B cell (primary cell): Measurements from ENCODE around the gene PRKACA. TPM values are rescaled to one million over a fixed set of nuclear protein-coding genes. Genes with fewer than 3 reads are reported as not detected.

Experiments used
- ATAC-seq: fragments of 200-7000 bp; cut with Tn5 transposase; one replicate; pipeline ENCODE4 v1.10.0; 2021; ENCODE audit warnings: low read depth, mild to moderate bottlenecking, moderate number of reproducible peaks, moderate library complexity
- CTCF ChIA-PET: fragments of 350-600 bp; sonication (Branson Sonifier 250); formaldehyde crosslinking; loops from one replicate; lab custom pipeline; 2021; ENCODE audit warnings: antibody characterized with exemption, inconsistent platforms; lab: Charles Lee
- POLR2A ChIA-PET: fragments of 350-600 bp; sonication (Branson Sonifier 250); formaldehyde crosslinking; loops from one replicate; lab custom pipeline; 2021; ENCODE audit warnings: antibody characterized with exemption; lab: Charles Lee
- DNase-seq: peaks from one replicate; pipeline ENCODE4 v3.0.0; 2013
- H2AFZ ChIP-seq: 2 replicates; pipeline ENCODE4 v1.6.1; 2012; ENCODE audit warnings: mild to moderate bottlenecking, low read depth, low read length; ENCODE audit not compliant: insufficient read depth, poor library complexity, severe bottlenecking
- H3K27ac ChIP-seq, 2 donors: 1 replicate in 1 of 2; 2 replicates in 1 of 2; pipeline ENCODE4 v1.5.1; 2012 to 2013; ENCODE audit warnings: low read length in 2 of 2, mild to moderate bottlenecking in 2 of 2, moderate library complexity in 1 of 2
- H3K27me3 ChIP-seq, 4 experiments: fragments of 200-600 bp in 1 of 4; sonication (generic) in 1 of 4; replicated peaks in 1 of 4; 1 replicate in 2 of 4; 2 replicates in 2 of 4; pipeline versions ENCODE4 v1.6.1 to v1.7.0; 2013 to 2016; ENCODE audit warnings: low read length in 3 of 4, mild to moderate bottlenecking in 2 of 4, mixed read lengths in 1 of 4, moderate library complexity in 1 of 4; ENCODE audit not compliant: insufficient read depth in 4 of 4, control insufficient read depth in 3 of 4; ENCODE audit errors: control extremely low read depth in 1 of 4
- H3K36me3 ChIP-seq, 2 experiments: replicated peaks in 1 of 2; 1 replicate in 1 of 2; 2 replicates in 1 of 2; pipeline versions ENCODE4 v1.6.1 to v1.7.1; 2013; ENCODE audit warnings: low read length in 1 of 2; ENCODE audit not compliant: insufficient read depth in 2 of 2, control insufficient read depth in 1 of 2; ENCODE audit errors: control extremely low read depth in 1 of 2, extremely low read depth in 1 of 2
- H3K4me1 ChIP-seq, 2 donors: fragments of 200-600 bp in 1 of 2; sonication (generic) in 1 of 2; 1 replicate in 1 of 2; 2 replicates in 1 of 2; pipeline versions ENCODE4 v1.5.1 to v1.6.1; 2013 to 2017; ENCODE audit warnings: low read length in 2 of 2; ENCODE audit not compliant: control insufficient read depth in 2 of 2, insufficient read depth in 2 of 2
- H3K4me2 ChIP-seq: replicated peaks from 2 replicates; pipeline ENCODE3; 2012; ENCODE audit warnings: mild to moderate bottlenecking, low read depth, low read length; ENCODE audit not compliant: poor library complexity, severe bottlenecking
- H3K4me3 ChIP-seq, 5 experiments: fragments of 200-600 bp in 1 of 5; sonication (generic) in 1 of 5; 1 replicate in 3 of 5; 2 replicates in 2 of 5; pipeline versions ENCODE4 v1.5.1 to v1.7.0; 2011 to 2016; ENCODE audit warnings: low read length in 4 of 5, mild to moderate bottlenecking in 4 of 5, low read depth in 2 of 5, control low read depth in 1 of 5, moderate library complexity in 1 of 5; ENCODE audit not compliant: insufficient read depth in 1 of 5; ENCODE audit errors: control extremely low read depth in 1 of 5, extremely low read depth in 1 of 5
- H3K79me2 ChIP-seq: fragments of 200-600 bp; sonication (generic); one replicate; pipeline ENCODE4 v1.6.0; 2016; ENCODE audit warnings: low read length; ENCODE audit not compliant: control insufficient read depth, insufficient read depth
- H3K9ac ChIP-seq: fragments of 200-600 bp; sonication (generic); 2 replicates; pipeline ENCODE4 v1.6.1; 2017; ENCODE audit warnings: mild to moderate bottlenecking, low read length, moderate library complexity
- H3K9me3 ChIP-seq, 3 donors: one replicate each; pipeline versions ENCODE4 v1.6.1 to v1.7.1; 2013; ENCODE audit warnings: low read length in 2 of 3; ENCODE audit not compliant: control insufficient read depth in 2 of 3, insufficient read depth in 1 of 3; ENCODE audit errors: control extremely low read depth in 1 of 3
- H4K20me1 ChIP-seq: 2 replicates; pipeline ENCODE4 v1.6.0; 2012; ENCODE audit warnings: mild to moderate bottlenecking, low read length; ENCODE audit not compliant: insufficient read depth, control insufficient read depth, poor library complexity, severe bottlenecking
- H3K27ac Mint-ChIP-seq: one replicate; pipeline ENCODE4 v1.8.0; 2021; ENCODE audit warnings: mixed read lengths
- H3K27me3 Mint-ChIP-seq: one replicate; pipeline ENCODE4 v1.8.0; 2021; ENCODE audit warnings: mixed read lengths
- H3K4me1 Mint-ChIP-seq: one replicate; pipeline ENCODE4 v1.8.0; 2021; ENCODE audit warnings: mixed read lengths
- H3K4me3 Mint-ChIP-seq: one replicate; pipeline ENCODE4 v1.8.0; 2021; ENCODE audit warnings: mixed read lengths
- H3K9me3 Mint-ChIP-seq: one replicate; pipeline ENCODE4 v1.8.0; 2022; ENCODE audit warnings: mixed read lengths; ENCODE audit not compliant: insufficient read depth
- EZH2 ChIP-seq: IDR thresholded peaks from 2 replicates; pipeline ENCODE4 v1.6.1; 2012; ENCODE audit warnings: borderline replicate concordance, low read depth, mild to moderate bottlenecking, moderate library complexity, low read length; ENCODE audit not compliant: insufficient read depth, poor library complexity, severe bottlenecking
- WGBS: methylation state at CpG from one replicate; pipeline ENCODE4 v1.1.5; 2013; ENCODE audit warnings: missing lambda C conversion rate; ENCODE audit not compliant: insufficient coverage; 5-methylcytosine and 5-hydroxymethylcytosine counted together
- intact Hi-C: fragments of 100-400 bp; cut with micrococcal nuclease; formaldehyde crosslinking; loops from one replicate; pipeline ENCODE4 v1.10.0; 2022
- polyA plus RNA-seq: library from polyadenylated mRNA; depleted of rRNA; stranded (reverse); fragments of >200 nt; gene quantifications from 2 replicates; pipeline ENCODE4 v1.2.3, GENCODE V29; 2012
- total RNA-seq, 2 donors: library from RNA; stranded (reverse); fragments of 120-200 nt in 1 of 2; gene quantifications; 1 replicate in 1 of 2; 2 replicates in 1 of 2; pipeline versions ENCODE4 v1.2.3 to v1.2.4, GENCODE V29; 2013 to 2022
- TF ChIP-seq, protein P1 (sequence below): fragments of 200-600 bp; IDR thresholded peaks from one replicate; pipeline ENCODE4 v1.8.0; 2022; ENCODE audit warnings: antibody characterized with exemption, mild to moderate bottlenecking

PRKACA gene
- total and polyA plus RNA-seq, 2 donors (not counting 1 experiment from before 2014, with no cell fraction given) = 36.8 to 43.0 TPM

DNA sequence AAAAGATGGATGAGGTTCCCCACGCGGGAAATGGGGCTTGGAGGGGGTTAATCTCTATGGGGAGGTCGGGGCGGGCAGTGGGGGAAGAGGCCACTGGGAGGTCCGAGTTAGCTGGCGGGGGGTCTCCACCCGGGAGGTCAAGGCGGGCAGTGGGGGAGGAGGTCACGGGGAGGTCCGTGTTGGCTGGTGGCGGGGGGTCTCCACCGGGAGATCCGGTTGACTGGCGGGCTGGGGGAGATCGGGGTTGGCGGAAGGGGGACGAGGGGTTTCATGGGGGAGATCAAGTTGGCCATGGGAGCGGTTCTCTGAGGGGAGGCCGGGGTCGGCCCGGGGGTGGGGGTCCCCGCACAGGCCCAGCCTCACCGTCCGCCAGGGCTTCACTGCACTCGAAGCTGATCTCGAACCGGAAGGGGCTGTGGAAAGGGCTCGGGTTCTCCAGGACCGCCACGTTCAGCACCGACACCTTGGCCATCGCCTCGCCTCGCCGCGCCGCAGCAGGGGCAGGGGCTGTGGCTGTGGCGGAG, 18.5 kb upstream of the PRKACA start:
- peaks cover 18% of the 10 kb centered on the region for H3K4me1 Mint-ChIP-seq
- POLR2A ChIA-PET = interaction anchor here (0.6 to 1.5 kb wide), 13 partner anchors 10 to 344 kb away, joined by 3 to 6 read pairs (median 3); partner anchors contain the start of genes PRKACA and RFX1
- ATAC-seq (no peak), DNase-seq (no peak)
- CTCF ChIA-PET = interaction anchor here (0.6 to 5.3 kb wide), 38 partner anchors 10 to 554 kb away, joined by 3 to 51 read pairs (median 4); partner anchors contain the start of genes DNAJB1, IL27RA, MISP3 and PRKACA
- peak overlapping the region; percentile 21 to 77 (median 69) for H3K4me3 ChIP-seq
- peak overlapping the region; percentile 92 for H3K27ac Mint-ChIP-seq
- no peaks in the 10 kb centered on the region for H3K9me3 Mint-ChIP-seq
- H3K9ac ChIP-seq = peak overlapping the region; percentile 91
- H3K4me2 ChIP-seq = peak overlapping the region; percentile 94
- no peaks in the 10 kb centered on the region for H3K27me3 Mint-ChIP-seq
- TF ChIP-seq, protein P1, sequence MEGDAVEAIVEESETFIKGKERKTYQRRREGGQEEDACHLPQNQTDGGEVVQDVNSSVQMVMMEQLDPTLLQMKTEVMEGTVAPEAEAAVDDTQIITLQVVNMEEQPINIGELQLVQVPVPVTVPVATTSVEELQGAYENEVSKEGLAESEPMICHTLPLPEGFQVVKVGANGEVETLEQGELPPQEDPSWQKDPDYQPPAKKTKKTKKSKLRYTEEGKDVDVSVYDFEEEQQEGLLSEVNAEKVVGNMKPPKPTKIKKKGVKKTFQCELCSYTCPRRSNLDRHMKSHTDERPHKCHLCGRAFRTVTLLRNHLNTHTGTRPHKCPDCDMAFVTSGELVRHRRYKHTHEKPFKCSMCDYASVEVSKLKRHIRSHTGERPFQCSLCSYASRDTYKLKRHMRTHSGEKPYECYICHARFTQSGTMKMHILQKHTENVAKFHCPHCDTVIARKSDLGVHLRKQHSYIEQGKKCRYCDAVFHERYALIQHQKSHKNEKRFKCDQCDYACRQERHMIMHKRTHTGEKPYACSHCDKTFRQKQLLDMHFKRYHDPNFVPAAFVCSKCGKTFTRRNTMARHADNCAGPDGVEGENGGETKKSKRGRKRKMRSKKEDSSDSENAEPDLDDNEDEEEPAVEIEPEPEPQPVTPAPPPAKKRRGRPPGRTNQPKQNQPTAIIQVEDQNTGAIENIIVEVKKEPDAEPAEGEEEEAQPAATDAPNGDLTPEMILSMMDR = no peak
- no peak for TF ChIP-seq EZH2
- peak overlapping the region; percentile 88 for H2AFZ ChIP-seq
- peaks cover 9 to 23% of the 10 kb centered on the region in 2 donors for H3K4me1 ChIP-seq
- no peaks in the 10 kb centered on the region for H3K27me3 ChIP-seq
- H3K27ac ChIP-seq = peak overlapping the region; percentile 54 to 79
- 1% methylated on average over 38 of the region's 38 CpGs for WGBS
- no peaks in the 10 kb centered on the region for H4K20me1 ChIP-seq
- H3K36me3 ChIP-seq = no peaks in the 10 kb centered on the region
- peaks cover 36% of the 10 kb centered on the region for H3K79me2 ChIP-seq
- intact Hi-C loops = loop anchor here (1.0 to 5.0 kb wide), 13 partner anchors 19 to 985 kb away; partner anchors contain the start of genes ADGRL1, IER2, PRKACA and SAMD1
- H3K9me3 ChIP-seq = no peaks in the 10 kb centered on the region
- peak overlapping the region; percentile 88 for H3K4me3 Mint-ChIP-seq

DNA sequence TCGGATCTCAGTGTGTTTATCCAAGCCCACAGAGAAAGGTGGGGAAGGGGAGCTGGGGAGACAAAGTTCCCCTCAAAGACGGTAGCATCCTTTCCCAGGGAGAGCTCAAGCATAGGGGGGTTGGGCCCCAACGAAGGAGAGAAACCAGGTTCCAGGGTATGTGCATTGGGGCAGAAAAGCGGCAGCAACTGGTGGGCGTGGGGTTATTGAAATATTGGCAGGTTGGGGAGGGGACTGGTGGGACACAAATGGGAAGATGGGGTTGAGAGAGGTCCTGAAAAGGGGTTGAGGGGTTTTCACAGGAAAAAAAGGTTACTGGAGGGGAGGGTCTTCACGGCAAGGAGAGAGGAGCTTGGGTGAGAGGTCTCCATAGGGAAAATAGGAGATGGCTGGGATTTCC, 17.8 kb upstream of the PRKACA start:
- ATAC-seq (no peak), DNase-seq (no peak)
- H3K9me3 Mint-ChIP-seq = no peaks in the 10 kb centered on the region
- ChIA-PET POLR2A (interaction anchor here (0.6 to 0.8 kb wide), 4 partner anchors 31 to 276 kb away, joined by 3 to 6 read pairs (median 4); no protein-coding TSS in a partner anchor), CTCF (interaction anchor here (0.6 to 5.3 kb wide), 9 partner anchors 32 to 438 kb away, joined by 3 to 51 read pairs (median 6); partner anchors contain the start of gene MISP3)
- Histone ChIP-seq H3K36me3 (no peaks in the 10 kb centered on the region), H3K4me3 (peak overlapping the region in 1 of 5 experiments; percentile 73), H3K4me2 (peak overlapping the region; percentile 94), H3K9me3 (no peaks in the 10 kb centered on the region), H3K79me2 (peaks cover 34% of the 10 kb centered on the region), H2AFZ (peak overlapping the region; percentile 88), H3K9ac (no peak overlapping the region), H3K27me3 (no peaks in the 10 kb centered on the region), H3K27ac (no peak overlapping the region), H3K4me1 (peaks cover 9 to 23% of the 10 kb centered on the region in 2 donors), H4K20me1 (no peaks in the 10 kb centered on the region)
- intact Hi-C loops = loop anchor here (5.0 kb wide), 1 partner anchor 232 kb away; no protein-coding TSS in a partner anchor
- no peak for TF ChIP-seq EZH2
- TF ChIP-seq, protein P1 = no peak
- peak overlapping the region; percentile 81 for H3K4me3 Mint-ChIP-seq
- no peaks in the 10 kb centered on the region for H3K27me3 Mint-ChIP-seq
- H3K27ac Mint-ChIP-seq = peak overlapping the region; percentile 65
- WGBS = 40% methylated on average over 6 of the region's 6 CpGs
- peaks cover 18% of the 10 kb centered on the region for H3K4me1 Mint-ChIP-seq
